Measurements from ENCODE around the gene SLC44A3.

DNA sequence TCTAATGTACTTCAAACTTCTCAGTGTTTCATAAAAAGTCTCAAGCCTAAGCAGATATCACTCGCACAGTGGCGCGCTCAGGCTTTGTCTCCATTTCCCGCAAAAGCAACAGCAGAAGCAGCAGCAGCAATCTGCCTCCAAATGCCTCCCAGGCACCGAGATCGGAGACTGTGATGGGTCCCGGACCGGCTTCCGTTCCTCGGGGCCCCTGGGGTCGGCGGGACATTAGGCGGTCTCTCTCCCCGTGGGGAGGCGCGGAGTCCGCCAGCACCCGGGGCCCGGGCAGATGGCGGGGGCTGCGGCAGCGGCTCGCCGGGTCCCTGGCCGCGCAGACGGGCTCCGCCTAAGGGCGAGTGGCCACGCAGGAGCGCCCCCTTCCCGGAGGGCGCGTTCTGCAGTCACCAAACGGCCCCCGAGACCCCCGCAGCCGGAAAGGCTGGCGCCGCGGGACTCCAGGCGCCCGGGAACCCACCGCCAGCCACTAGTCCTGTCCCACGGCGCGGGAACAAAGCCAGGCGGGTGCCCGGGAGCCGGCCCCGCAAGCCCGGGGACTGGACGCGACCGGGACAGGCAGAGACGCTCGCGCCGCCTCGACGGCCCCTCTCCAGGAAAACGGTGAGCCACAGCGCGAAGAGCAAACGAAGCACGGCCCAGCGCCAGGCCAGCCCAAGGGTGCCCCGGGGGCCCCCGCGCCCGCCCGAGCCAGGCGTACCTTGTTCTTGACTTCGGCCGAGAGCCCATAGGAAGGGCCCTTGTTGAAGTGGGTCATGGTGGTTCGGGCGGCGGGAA is 106.2 kb downstream of the SLC44A3 start:
- no peak for TF ChIP-seq POLR2A (IDR thresholded peaks at IDR 0.05)
- TF ChIP-seq, protein P1, sequence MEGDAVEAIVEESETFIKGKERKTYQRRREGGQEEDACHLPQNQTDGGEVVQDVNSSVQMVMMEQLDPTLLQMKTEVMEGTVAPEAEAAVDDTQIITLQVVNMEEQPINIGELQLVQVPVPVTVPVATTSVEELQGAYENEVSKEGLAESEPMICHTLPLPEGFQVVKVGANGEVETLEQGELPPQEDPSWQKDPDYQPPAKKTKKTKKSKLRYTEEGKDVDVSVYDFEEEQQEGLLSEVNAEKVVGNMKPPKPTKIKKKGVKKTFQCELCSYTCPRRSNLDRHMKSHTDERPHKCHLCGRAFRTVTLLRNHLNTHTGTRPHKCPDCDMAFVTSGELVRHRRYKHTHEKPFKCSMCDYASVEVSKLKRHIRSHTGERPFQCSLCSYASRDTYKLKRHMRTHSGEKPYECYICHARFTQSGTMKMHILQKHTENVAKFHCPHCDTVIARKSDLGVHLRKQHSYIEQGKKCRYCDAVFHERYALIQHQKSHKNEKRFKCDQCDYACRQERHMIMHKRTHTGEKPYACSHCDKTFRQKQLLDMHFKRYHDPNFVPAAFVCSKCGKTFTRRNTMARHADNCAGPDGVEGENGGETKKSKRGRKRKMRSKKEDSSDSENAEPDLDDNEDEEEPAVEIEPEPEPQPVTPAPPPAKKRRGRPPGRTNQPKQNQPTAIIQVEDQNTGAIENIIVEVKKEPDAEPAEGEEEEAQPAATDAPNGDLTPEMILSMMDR (IDR thresholded peaks at IDR 0.05) = peak; percentile 11 to 52 (median 27)

All from body of pancreas (tissue), 4 donors.